ENCODE results near the gene SLC47A2.
"Not testable (repeated sequence)": the region's sequence is repeated elsewhere in the genome, so short reads cannot be mapped to it uniquely, and the experiment has no call there.

Gene SLC47A2

GRCh38 chr17:19670908-19671307 lies 45.5 kb downstream of the SLC47A2 start:
- DNase-seq (ENCODE audit: low read depth in 2 of 2), result no peak

GRCh38 chr17:19669680-19670079 lies 46.7 kb downstream of the SLC47A2 start:
- DNase-seq (ENCODE audit: low read depth in 2 of 2), result not testable (repeated sequence)

DNA sequence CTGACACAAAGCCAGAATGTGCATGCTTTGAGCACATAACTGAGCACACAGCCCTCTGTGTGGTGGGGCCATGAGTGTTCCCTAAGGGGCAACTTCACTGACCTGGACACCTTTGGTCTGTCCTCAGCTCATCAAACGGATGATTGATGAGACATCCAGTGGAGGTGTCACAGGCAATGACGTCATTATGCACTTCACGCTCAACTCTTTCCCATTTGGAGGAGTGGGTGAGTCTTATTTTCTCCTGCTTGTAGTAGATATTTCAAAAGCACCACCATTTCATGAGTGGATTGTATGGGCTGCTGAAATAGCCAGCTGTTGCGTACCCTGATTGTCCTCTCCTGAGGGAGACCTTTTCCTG lies 51.6 kb downstream of the SLC47A2 start:
- no peak for DNase-seq (ENCODE audit: low read depth in 2 of 2)

DNA sequence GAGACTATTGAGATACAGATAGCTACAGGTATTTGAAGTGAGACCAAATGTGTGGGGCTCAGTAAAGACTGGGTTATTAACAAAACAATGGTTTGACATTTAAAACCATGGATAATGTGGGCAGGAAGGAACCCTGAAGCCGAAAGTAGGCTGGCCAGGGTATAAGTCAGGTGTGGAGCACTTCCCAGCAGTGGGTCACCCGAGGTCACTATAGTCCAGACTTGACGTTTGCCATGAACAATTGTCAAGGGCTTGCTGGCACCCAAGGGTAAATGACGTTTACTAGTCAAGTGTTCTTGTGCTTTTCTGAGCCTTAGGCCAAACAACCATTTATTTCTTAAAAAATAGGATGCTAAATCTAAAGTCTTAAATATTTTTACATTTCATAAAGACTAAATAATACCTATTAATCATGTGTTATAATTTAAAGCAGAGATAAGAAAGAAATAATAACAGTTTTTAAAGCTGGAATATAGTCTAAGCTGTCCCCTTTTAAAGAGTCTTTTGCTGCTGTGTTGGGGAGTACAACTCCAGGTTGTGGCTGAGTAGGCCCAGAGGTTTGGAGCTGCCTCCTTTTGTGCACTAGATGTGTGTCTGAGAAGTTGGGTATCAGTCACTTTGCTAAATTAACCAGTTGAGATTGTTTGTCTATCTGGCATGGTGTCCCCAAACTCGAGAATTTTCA lies 52.1 kb downstream of the SLC47A2 start:
- no peak for DNase-seq (ENCODE audit: low read depth in 2 of 2)

DNA sequence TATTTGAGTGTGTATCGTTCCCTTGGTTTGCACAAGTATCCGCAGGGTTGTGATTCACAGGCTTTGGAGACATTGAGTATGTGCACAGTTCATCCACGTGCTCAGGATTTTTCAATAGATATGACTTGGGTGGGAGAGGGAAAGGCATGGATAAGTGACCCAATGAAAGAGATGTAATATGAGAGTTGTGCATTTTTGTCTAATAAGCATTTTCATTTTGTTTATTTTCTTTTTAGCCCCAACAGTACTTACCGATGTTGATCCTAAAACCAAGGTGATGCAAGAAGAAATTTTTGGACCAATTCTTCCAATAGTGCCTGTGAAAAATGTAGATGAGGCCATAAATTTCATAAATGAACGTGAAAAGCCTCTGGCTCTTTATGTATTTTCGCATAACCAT lies 53.3 kb downstream of the SLC47A2 start:
- no peak for DNase-seq (ENCODE audit: low read depth in 2 of 2)

- no peak for DNase-seq (ENCODE audit: low read depth in 2 of 2)
Observed at GRCh38 chr17:19661121-19661520, 55.3 kb downstream of the SLC47A2 start.

- DNase-seq (ENCODE audit: low read depth in 2 of 2), result no peak
Observed at GRCh38 chr17:19660219-19660870, 56.0 kb downstream of the SLC47A2 start.

GRCh38 chr17:19659366-19660177 lies 56.8 kb downstream of the SLC47A2 start:
- no peak for DNase-seq (ENCODE audit: low read depth in 2 of 2)

DNA sequence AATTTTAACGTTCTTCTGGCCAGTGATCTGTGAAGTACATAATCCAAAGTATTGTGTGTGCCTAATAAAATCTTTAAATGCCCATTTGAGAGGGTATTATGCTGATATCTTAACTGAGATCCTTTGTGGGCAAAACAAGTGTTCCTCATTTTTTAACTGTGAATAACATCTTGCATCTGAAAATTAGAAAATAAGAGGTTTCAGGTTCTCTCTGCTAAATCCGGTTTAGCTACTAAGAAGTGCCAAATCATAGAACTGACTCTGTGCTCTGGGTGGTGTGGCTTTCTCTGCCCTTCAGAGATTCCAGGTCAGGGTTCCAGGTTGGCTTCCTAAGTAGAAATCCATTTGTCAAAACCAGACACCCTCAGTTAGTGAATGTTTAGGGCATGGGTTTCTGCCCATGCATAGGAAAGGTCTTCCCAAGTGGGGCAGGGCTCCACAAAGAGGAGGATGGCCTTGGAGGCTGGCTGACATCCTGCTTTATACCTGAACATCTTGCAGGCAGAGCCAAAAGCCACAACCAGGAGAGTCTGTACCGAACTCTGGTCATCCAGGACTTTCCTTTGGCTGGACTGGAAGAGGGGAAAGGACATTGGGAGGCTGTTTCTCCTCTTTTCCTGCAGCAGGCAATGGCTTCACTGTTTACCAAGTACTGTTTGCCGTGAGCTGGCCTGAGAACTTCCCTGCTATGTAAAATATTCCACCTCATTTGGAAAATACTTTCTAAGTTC lies 59.4 kb downstream of the SLC47A2 start:
- DNase-seq (ENCODE audit: low read depth in 2 of 2), result no peak

DNA sequence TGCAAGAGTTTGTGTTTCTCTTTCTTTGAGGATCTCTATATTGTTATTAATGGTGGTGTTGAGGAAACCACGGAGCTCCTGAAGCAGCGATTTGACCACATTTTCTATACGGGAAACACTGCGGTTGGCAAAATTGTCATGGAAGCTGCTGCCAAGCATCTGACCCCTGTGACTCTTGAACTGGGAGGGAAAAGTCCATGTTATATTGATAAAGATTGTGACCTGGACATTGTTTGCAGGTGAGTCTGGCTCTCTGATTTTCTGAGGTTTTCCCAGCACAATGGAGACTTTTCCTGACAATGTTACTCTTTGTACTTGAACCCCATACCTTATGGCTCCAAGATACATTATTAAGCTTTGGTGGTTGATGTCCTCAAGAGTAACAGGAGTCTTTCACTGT lies 60.0 kb downstream of the SLC47A2 start:
- DNase-seq (ENCODE audit: low read depth in 2 of 2), result no peak

DNA sequence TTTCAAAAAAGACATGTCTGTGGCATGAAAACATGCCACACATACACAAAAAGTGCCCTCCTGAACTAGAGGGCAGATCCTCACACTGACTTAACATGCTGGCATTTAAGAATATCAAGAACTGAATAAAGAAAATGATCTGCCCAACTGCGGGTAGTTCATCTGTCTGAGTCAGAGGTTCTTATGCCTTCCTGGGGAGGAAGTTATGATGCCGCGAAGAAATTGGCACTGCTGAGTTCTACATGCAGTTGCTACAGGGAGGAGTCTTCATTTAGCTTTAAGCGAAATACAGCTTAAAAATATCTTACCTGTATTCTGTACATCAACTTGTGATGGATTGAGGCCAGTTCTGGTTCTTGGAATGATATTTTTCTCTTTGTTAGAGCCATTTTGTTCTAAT lies 61.5 kb downstream of the SLC47A2 start:
- no peak for DNase-seq (ENCODE audit: low read depth in 2 of 2)

GRCh38 chr17:19654342-19654886 lies 62.0 kb downstream of the SLC47A2 start:
- DNase-seq (ENCODE audit: low read depth in 2 of 2), result no peak

DNA sequence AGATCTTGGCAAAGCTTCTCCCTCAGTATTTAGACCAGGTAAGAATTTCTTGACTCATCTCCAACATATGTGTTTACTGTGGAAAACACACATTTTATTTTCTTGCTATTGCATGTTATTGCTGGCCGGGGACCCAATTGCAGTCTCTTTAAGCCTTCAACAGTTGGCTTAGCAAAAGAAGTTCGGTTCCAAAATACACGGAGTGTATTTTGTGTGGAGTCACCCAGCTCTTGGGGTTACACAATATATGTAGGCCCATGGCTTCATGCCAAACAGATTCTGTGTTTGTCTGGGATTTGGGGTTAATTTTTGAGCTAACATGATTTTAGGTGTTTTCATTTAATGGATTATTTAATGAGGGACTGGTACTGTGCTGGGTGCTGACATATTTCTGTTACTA lies 63.8 kb downstream of the SLC47A2 start:
- DNase-seq (ENCODE audit: low read depth in 2 of 2), result no peak

GRCh38 chr17:19651451-19652238 lies 64.7 kb downstream of the SLC47A2 start:
- no peak for DNase-seq (ENCODE audit: low read depth in 2 of 2)

GRCh38 chr17:19650826-19651225 lies 65.6 kb downstream of the SLC47A2 start:
- no peak for DNase-seq (ENCODE audit: low read depth in 2 of 2)

DNA sequence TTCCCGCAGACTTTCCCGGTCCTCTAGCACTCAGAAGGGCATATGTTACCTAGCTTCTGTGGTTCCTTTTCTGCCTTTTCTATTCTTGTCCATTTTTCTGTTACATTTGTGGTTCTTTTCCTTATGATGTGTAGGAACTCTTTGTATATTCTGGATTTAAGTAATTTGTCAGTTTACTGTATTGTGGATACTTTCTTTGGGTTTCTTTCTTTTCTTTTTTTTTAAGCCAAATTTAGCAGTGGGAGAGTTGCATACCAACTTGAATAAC lies 67.2 kb downstream of the SLC47A2 start:
- DNase-seq (ENCODE audit: low read depth in 2 of 2), result no peak

GRCh38 chr17:19648475-19649273 lies 67.7 kb downstream of the SLC47A2 start, which contains the start of gene ALDH3A2:
ALDH3A2 (plus strand) TSS chr17:19648751; CDS start chr17:19648972, 221 bp downstream.
- peak; percentile 92 to 95 for DNase-seq (ENCODE audit: low read depth in 2 of 2)

DNA sequence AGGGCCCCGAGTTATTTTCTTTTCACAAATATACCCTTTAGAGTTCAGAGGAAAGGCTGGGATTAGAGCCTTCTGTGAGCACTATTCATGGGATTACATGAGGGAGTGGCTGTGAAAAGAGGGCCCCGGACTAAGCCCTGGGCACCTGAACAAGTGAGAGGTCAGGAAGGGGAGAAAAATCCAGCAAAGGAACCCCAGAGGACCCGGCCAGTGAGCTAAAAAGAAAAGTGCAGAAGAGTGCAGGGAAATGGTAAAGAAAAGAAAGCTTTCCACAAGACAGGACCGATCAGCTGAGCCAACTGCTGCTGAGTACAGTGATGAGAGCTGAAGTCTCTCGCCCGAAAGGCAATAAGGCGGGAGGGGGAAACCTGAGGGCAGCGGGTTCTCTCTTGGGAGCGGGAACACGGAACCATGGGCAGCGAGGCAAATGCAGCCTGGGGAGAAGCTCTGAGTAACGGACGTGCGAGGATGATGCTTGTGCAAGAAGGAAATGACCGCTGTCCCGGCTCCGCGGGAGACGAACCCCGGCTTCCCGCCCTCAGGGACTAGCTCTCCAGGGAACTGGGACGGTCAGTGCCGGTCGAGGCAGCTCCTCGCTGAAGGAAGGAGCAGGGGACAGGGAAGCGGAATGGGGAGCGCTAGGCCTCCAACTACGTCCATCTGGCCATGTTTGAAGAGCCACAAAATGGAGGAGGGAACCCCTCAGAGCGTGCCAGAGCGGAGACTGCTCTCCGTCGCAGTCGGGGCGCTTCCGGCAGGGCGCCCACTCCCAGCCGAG lies 68.5 kb downstream of the SLC47A2 start:
- peak; percentile 10 to 15 for DNase-seq (ENCODE audit: low read depth in 2 of 2)
